Trophoblast cell (in vitro differentiated cells and primary cell): ENCODE measurements around the gene MYBBP1A.

Experiments
- DNase-seq, 2 donors: peaks; one replicate each; pipeline ENCODE4 v3.0.0-alpha.2; 2016
- H2AFZ ChIP-seq: 2 replicates; pipeline ENCODE4 v1.6.1; 2013; ENCODE audit warnings: low read length, moderate library complexity, mild to moderate bottlenecking; ENCODE audit not compliant: insufficient read depth, poor library complexity
- H2AK5ac ChIP-seq: 2 replicates; pipeline ENCODE4 v1.6.1; 2013; ENCODE audit warnings: mild to moderate bottlenecking, low read length
- H2BK120ac ChIP-seq: 2 replicates; pipeline ENCODE4 v1.6.1; 2013; ENCODE audit warnings: low read length, mild to moderate bottlenecking, moderate library complexity; ENCODE audit not compliant: insufficient read depth, poor library complexity
- H2BK12ac ChIP-seq: 2 replicates; pipeline ENCODE4 v1.6.1; 2013; ENCODE audit warnings: mild to moderate bottlenecking, low read length, moderate library complexity
- H2BK5ac ChIP-seq: 2 replicates; pipeline ENCODE4 v1.6.1; 2013; ENCODE audit warnings: low read length, low read depth, moderate library complexity, mild to moderate bottlenecking; ENCODE audit not compliant: poor library complexity
- H3K14ac ChIP-seq: 2 replicates; pipeline ENCODE4 v1.6.1; 2013; ENCODE audit warnings: mild to moderate bottlenecking, low read length
- H3K18ac ChIP-seq: 2 replicates; pipeline ENCODE4 v1.6.1; 2013; ENCODE audit warnings: mild to moderate bottlenecking, low read length
- H3K23ac ChIP-seq: 2 replicates; pipeline ENCODE4 v1.6.1; 2013; ENCODE audit warnings: low read length
- H3K27ac ChIP-seq: 2 replicates; pipeline ENCODE4 v1.5.1; 2013; ENCODE audit warnings: low read depth, mild to moderate bottlenecking, inconsistent platforms, low read length, moderate library complexity
- H3K27me3 ChIP-seq: 2 replicates; pipeline ENCODE4 v1.6.1; 2013; ENCODE audit warnings: inconsistent platforms, mild to moderate bottlenecking, low read length, moderate library complexity; ENCODE audit not compliant: insufficient read depth
- H3K36me3 ChIP-seq, 2 experiments: 1 replicate in 1 of 2; 2 replicates in 1 of 2; pipeline ENCODE4 v1.6.1; 2013; ENCODE audit warnings: low read length in 2 of 2, mild to moderate bottlenecking in 2 of 2, moderate library complexity in 1 of 2; ENCODE audit not compliant: insufficient read depth in 2 of 2, control insufficient read depth in 1 of 2
- H3K4ac ChIP-seq: 2 replicates; pipeline ENCODE4 v1.6.1; 2013; ENCODE audit warnings: low read depth, mild to moderate bottlenecking, low read length, moderate library complexity
- H3K4me1 ChIP-seq, 2 experiments: 1 replicate in 1 of 2; 2 replicates in 1 of 2; pipeline ENCODE4 v1.6.1; 2013; ENCODE audit warnings: low read length in 2 of 2, mild to moderate bottlenecking in 2 of 2, moderate library complexity in 1 of 2; ENCODE audit not compliant: insufficient read depth in 2 of 2, control insufficient read depth in 1 of 2
- H3K4me2 ChIP-seq: 2 replicates; pipeline ENCODE4 v1.6.1; 2013; ENCODE audit warnings: inconsistent platforms, mild to moderate bottlenecking, low read length, moderate library complexity
- H3K4me3 ChIP-seq: 2 replicates; pipeline ENCODE4 v1.5.1; 2013; ENCODE audit warnings: mild to moderate bottlenecking, low read depth, low read length, inconsistent platforms
- H3K79me1 ChIP-seq: one replicate; pipeline ENCODE4 v1.6.1; 2013; ENCODE audit warnings: low read length
- H3K79me2 ChIP-seq: 2 replicates; pipeline ENCODE4 v1.6.1; 2013; ENCODE audit warnings: low read length, mild to moderate bottlenecking; ENCODE audit not compliant: control insufficient read depth, insufficient read depth, poor library complexity
- H3K9ac ChIP-seq: 2 replicates; pipeline ENCODE4 v1.6.1; 2013; ENCODE audit warnings: mild to moderate bottlenecking, low read length
- H3K9me3 ChIP-seq: 2 replicates; pipeline ENCODE4 v1.6.1; 2013; ENCODE audit warnings: low read depth, mild to moderate bottlenecking, control low read depth, inconsistent platforms, low read length; ENCODE audit not compliant: insufficient read depth
- H4K12ac ChIP-seq: 2 replicates; pipeline ENCODE4 v1.6.1; 2013; ENCODE audit warnings: low read depth, mild to moderate bottlenecking, low read length, moderate library complexity
- H4K8ac ChIP-seq: 2 replicates; pipeline ENCODE4 v1.6.1; 2013; ENCODE audit warnings: low read depth, mild to moderate bottlenecking, low read length, moderate library complexity
- H4K91ac ChIP-seq: one replicate; pipeline ENCODE4 v1.6.1; 2013; ENCODE audit warnings: low read depth, mild to moderate bottlenecking, low read length, moderate library complexity
- WGBS: extraction: QIAGEN DNeasy Blood & Tissue Kit; methylation state at CpG from one replicate; pipeline ENCODE4 v1.1.7; 2013; ENCODE audit warnings: missing lambda C conversion rate; ENCODE audit not compliant: insufficient read length, insufficient coverage; ENCODE audit errors: extremely low coverage; 5-methylcytosine and 5-hydroxymethylcytosine counted together

MYBBP1A gene

DNA sequence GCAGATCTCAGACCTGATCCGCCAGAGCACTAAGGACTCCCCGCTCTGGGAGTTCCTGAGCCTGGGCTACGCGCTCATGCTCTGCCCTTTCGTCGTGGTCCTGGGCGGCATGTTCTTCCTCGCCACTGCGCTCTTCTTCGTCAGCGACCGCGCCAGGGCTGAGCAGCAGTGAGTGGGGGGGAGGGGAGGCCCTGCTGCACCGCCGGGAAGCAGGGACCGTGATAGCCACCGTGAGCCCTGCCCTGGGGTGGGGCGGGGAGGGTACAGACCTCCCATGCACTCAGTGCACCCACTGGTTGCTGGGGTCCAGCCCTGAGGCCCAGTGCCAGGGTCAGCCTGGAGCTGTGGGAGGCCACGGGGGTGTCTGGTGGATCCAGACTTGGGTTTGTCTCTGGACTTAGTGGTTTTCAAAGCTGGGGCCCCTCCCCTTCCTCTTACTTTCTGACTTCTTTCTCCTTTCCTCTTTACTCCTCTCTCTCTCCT lies 18.9 kb downstream of the MYBBP1A start:
- H3K9me3 ChIP-seq = no peaks in the 10 kb centered on the region
- H3K4me2 ChIP-seq = no peak overlapping the region
- no peak overlapping the region for H2BK12ac ChIP-seq
- no peak overlapping the region for H3K4ac ChIP-seq
- H3K9ac ChIP-seq = no peak overlapping the region
- WGBS = no CpG with 5 or more reads among the region's 19 CpGs
- H3K36me3 ChIP-seq = peaks cover 93 to 96% of the 10 kb centered on the region in 2 experiments
- no peak overlapping the region for H4K91ac ChIP-seq
- no peak overlapping the region for H3K27ac ChIP-seq
- H2BK120ac ChIP-seq = no peak overlapping the region
- H2AK5ac ChIP-seq = no peak overlapping the region
- H4K8ac ChIP-seq = no peak overlapping the region
- no peak overlapping the region for H3K4me3 ChIP-seq
- no peak overlapping the region for H3K14ac ChIP-seq
- no peak overlapping the region for H3K23ac ChIP-seq
- no peak for DNase-seq
- no peaks in the 10 kb centered on the region for H3K27me3 ChIP-seq
- no peaks in the 10 kb centered on the region for H3K4me1 ChIP-seq
- no peaks in the 10 kb centered on the region for H3K79me1 ChIP-seq
- no peak overlapping the region for H2AFZ ChIP-seq
- H4K12ac ChIP-seq = no peak overlapping the region
- no peaks in the 10 kb centered on the region for H3K79me2 ChIP-seq
- no peak overlapping the region for H3K18ac ChIP-seq
- H2BK5ac ChIP-seq = no peak overlapping the region

DNA sequence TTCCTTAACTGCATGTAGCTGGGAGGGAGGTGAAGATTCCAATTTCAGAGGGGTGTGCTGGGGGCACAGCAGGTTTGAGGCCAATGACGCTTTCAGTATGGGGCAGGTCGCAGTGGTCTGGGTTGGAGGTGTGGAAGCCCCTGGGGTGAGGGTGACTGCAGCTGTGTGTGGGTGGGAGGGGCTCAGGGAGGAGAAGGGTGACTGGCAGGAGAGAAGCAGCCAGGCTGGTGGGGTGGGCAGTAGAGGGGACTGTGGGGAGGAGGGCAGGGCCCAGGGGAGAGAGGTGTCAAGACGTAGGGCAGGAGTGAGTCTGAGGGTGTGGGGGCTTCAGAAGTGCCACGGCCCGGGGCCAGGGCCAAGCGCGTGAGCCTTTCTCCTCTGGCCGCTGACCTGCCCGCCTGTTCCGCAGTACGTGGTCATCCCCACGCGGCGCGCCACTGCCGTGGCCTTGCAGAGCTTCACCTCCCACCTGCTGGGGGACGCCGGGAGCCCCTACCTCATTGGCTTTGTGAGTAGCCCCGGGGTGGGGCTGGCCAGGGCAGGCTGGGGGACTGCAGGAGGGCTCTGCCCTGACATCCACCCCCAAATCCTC lies 19.4 kb downstream of the MYBBP1A start:
- Histone ChIP-seq H2BK120ac (no peak overlapping the region), H3K23ac (no peak overlapping the region), H3K9ac (no peak overlapping the region), H3K27me3 (no peaks in the 10 kb centered on the region), H3K18ac (no peak overlapping the region), H3K4ac (no peak overlapping the region), H3K4me1 (no peaks in the 10 kb centered on the region), H2AFZ (no peak overlapping the region), H4K12ac (no peak overlapping the region), H3K36me3 (peaks cover 95 to 96% of the 10 kb centered on the region in 2 experiments), H3K79me2 (no peaks in the 10 kb centered on the region), H2AK5ac (no peak overlapping the region), H4K8ac (no peak overlapping the region), H2BK12ac (no peak overlapping the region), H4K91ac (no peak overlapping the region), H3K79me1 (no peaks in the 10 kb centered on the region), H3K27ac (no peak overlapping the region), H2BK5ac (no peak overlapping the region), H3K9me3 (no peaks in the 10 kb centered on the region), H3K4me3 (no peak overlapping the region), H3K4me2 (no peak overlapping the region), H3K14ac (no peak overlapping the region)
- no peak for DNase-seq
- no CpG with 5 or more reads among the region's 19 CpGs for WGBS

DNA sequence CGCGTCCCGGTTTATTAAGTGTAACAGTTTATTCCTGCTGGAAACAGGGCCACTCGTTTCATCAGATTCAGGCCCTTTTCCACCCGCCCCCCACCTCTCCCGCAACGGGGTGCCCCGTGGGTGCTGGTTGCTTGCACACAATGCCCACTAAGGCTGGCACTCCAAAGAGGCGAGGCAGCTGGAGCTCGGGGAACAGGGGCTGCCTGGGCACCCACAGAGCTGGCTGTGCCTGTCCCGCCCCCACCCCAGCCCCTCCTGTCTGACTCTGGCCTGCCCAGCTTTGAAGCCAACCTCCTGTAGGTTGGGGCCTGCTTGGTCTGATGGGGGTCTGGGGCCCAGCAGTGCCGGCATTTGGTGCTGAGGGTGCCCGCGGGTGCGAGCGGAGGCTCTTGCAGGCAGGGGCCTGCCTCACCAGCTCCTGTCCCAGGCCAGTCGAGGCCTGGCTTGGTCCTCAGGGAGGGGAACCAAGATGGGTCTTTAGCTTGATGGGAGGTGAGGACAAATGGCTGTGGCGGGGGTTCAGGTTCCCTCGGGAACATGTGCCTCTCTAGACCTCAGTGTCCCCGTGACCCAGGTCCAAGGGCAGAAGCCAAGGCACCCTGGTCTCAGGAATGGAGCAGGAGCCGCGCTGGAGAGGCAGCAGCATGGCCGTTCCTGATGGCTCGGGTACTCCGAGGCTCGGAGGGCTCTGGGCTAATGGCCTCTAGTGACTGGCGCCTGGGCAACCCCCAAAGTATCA lies 20.1 kb downstream of the MYBBP1A start:
- WGBS = no CpG with 5 or more reads among the region's 27 CpGs
- Histone ChIP-seq H3K9me3 (no peaks in the 10 kb centered on the region), H4K12ac (no peak overlapping the region)

DNA sequence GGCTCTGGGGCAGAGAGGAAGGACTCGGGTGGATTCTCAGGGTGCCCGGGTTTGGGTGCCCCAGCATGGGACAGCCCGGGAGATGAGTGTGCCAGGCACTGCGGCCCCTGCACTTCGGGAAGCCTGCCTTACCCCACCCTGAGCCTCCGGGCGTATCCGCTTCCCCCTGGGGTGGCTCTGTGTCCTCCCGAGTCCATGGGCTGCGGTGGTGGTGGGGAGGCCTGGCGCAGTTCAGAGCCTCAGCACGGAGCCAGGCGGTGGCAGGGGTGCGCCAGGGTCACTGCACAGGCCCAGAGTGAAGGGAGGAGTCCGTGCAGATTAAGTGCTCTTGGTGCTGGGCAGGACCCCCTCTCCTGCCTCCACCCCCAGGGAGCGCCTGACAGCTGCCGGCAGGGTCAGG lies 20.7 kb downstream of the MYBBP1A start:
- no CpG with 5 or more reads among the region's 17 CpGs for WGBS
- Histone ChIP-seq H3K79me2 (no peaks in the 10 kb centered on the region), H3K79me1 (no peaks in the 10 kb centered on the region), H4K12ac (no peak overlapping the region), H3K4ac (no peak overlapping the region), H3K18ac (no peak overlapping the region), H2BK120ac (no peak overlapping the region), H3K9me3 (no peaks in the 10 kb centered on the region), H2BK12ac (no peak overlapping the region), H3K27me3 (no peaks in the 10 kb centered on the region), H2AFZ (no peak overlapping the region), H4K91ac (no peak overlapping the region), H3K27ac (no peak overlapping the region), H3K23ac (no peak overlapping the region), H4K8ac (no peak overlapping the region), H3K4me1 (peaks cover 0 to 2% of the 10 kb centered on the region in 2 experiments), H3K14ac (no peak overlapping the region), H3K36me3 (peaks cover 96% of the 10 kb centered on the region in 2 experiments), H2BK5ac (no peak overlapping the region), H3K9ac (no peak overlapping the region), H3K4me2 (no peak overlapping the region), H2AK5ac (no peak overlapping the region), H3K4me3 (no peak overlapping the region)
- DNase-seq = no peak

More for the DNA sequence above, 20.1 kb downstream of the MYBBP1A start:
- H3K9ac ChIP-seq = no peak overlapping the region
- H3K79me1 ChIP-seq = no peaks in the 10 kb centered on the region
- no peak overlapping the region for H3K4me3 ChIP-seq
- no peak overlapping the region for H4K91ac ChIP-seq
- H2BK12ac ChIP-seq = no peak overlapping the region
- no peak overlapping the region for H2AK5ac ChIP-seq
- H3K23ac ChIP-seq = no peak overlapping the region
- DNase-seq = no peak
- no peak overlapping the region for H3K4ac ChIP-seq
- no peak overlapping the region for H3K27ac ChIP-seq
- H3K79me2 ChIP-seq = no peaks in the 10 kb centered on the region
- H2AFZ ChIP-seq = no peak overlapping the region
- H3K18ac ChIP-seq = no peak overlapping the region
- H3K27me3 ChIP-seq = no peaks in the 10 kb centered on the region
- H3K36me3 ChIP-seq = peaks cover 95 to 96% of the 10 kb centered on the region in 2 experiments
- H2BK5ac ChIP-seq = no peak overlapping the region
- no peak overlapping the region for H4K8ac ChIP-seq
- H3K4me2 ChIP-seq = no peak overlapping the region
- peaks cover 0 to 2% of the 10 kb centered on the region in 2 experiments for H3K4me1 ChIP-seq
- no peak overlapping the region for H2BK120ac ChIP-seq
- no peak overlapping the region for H3K14ac ChIP-seq
